ENCODE measurements around the gene HCK. TPM values are rescaled to one million over a fixed set of nuclear protein-coding genes. Genes with fewer than 3 reads are reported as not detected.

The HCK gene
- total RNA-seq, 4 donors from 2014 or later = 8.0 to 56.1 (median 10.5) TPM

DNA sequence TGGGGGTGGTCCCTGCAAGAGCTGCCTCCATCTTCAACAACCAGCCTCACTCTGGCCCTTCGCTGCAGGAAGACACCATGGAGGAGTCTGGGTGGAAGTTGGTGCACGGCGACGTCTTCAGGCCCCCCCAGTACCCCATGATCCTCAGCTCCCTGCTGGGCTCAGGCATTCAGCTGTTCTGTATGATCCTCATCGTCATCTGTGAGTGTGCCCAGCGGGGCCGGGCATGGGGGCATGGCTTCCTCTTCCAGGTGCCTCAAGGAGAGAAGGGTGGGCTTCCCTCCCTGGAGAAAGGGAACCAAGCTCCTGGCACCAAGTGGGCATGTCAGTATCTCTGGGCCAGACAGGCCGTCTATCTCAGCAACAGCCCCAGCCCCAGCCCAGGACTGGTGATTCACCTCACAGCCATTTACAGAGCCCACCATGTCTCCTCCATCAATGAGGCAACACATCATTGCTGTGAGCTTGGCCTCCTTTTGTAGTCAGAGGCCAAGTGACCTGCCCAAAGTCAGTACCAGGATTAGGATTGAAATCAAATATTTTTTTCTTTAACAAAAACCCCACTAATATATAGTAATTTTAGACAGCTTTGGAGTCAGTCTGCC is 97.6 kb downstream of the HCK start:
- Histone ChIP-seq H3K4me3 (no peak overlapping the region), H3K9me3 (no peaks in the 10 kb centered on the region), H3K27me3 (no peaks in the 10 kb centered on the region), H3K36me3 (peaks cover 0 to 74% (median 0%) of the 10 kb centered on the region in 3 donors), H3K4me1 (peaks cover 0 to 2% (median 0%) of the 10 kb centered on the region in 4 donors), H3K27ac (no peak overlapping the region)
- DNase-seq = no peak
- TF ChIP-seq, protein P1, sequence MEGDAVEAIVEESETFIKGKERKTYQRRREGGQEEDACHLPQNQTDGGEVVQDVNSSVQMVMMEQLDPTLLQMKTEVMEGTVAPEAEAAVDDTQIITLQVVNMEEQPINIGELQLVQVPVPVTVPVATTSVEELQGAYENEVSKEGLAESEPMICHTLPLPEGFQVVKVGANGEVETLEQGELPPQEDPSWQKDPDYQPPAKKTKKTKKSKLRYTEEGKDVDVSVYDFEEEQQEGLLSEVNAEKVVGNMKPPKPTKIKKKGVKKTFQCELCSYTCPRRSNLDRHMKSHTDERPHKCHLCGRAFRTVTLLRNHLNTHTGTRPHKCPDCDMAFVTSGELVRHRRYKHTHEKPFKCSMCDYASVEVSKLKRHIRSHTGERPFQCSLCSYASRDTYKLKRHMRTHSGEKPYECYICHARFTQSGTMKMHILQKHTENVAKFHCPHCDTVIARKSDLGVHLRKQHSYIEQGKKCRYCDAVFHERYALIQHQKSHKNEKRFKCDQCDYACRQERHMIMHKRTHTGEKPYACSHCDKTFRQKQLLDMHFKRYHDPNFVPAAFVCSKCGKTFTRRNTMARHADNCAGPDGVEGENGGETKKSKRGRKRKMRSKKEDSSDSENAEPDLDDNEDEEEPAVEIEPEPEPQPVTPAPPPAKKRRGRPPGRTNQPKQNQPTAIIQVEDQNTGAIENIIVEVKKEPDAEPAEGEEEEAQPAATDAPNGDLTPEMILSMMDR (IDR thresholded peaks at IDR 0.05) = no peak
- no peak for TF ChIP-seq POLR2A (IDR thresholded peaks at IDR 0.05)

GRCh38 chr20:32150291-32150848 is 98.3 kb downstream of the HCK start:
- Histone ChIP-seq H3K36me3 (peaks cover 0 to 67% (median 0%) of the 10 kb centered on the region in 3 donors), H3K27ac (no peak overlapping the region), H3K9me3 (no peaks in the 10 kb centered on the region), H3K27me3 (no peaks in the 10 kb centered on the region), H3K4me1 (peaks cover 0 to 9% (median 0%) of the 10 kb centered on the region in 4 donors), H3K4me3 (no peak overlapping the region)
- no peak for DNase-seq
- TF ChIP-seq, protein P1 (IDR thresholded peaks at IDR 0.05) = no peak
- no peak for TF ChIP-seq POLR2A (IDR thresholded peaks at IDR 0.05)

Small RNA genes within 50 kb of the gene (small RNA-seq; reads per million reads assigned to genes)
- gene RNA5SP481 (0.25 to 0.29 reads per million in 2 donors), gene RNA5SP482 (0.06 to 0.13 reads per million in 2 donors)

Other genes starting within 250 kb of the HCK start
- under 1 TPM in 1 of 4 donors, not detected in 3; 0.57 TPM for gene MYLK2, start 232.9 kb upstream of the HCK start, total RNA-seq
- not detected for gene FOXS1, start 206.6 kb upstream of the HCK start, total RNA-seq
- 10 to 100 TPM in 1 of 4 donors, 1 to 10 TPM in 2, under 1 TPM in 1; 0.53 to 19.8 (median 2.3) TPM for gene DUSP15, start 181.7 kb upstream of the HCK start, total RNA-seq
- 1 to 10 TPM in 1 of 4 donors, under 1 TPM in 1, not detected in 2; 0.47 to 1.7 TPM for gene TTLL9, start 181.6 kb upstream of the HCK start, total RNA-seq
- gene PDRG1, start 100.2 kb upstream of the HCK start, total RNA-seq = 1 to 10 TPM; 5.1 to 6.6 (median 6.2) TPM
- under 1 TPM in 1 of 4 donors, not detected in 3; 0.38 TPM for gene XKR7, start 84.1 kb upstream of the HCK start, total RNA-seq
- 1 to 10 TPM in 3 of 4 donors, under 1 TPM in 1; 0.88 to 8.3 (median 3.9) TPM for gene CCM2L, start 41.8 kb upstream of the HCK start, total RNA-seq
- gene TM9SF4, start 57.5 kb downstream of the HCK start, total RNA-seq = 10 to 100 TPM; 28.9 to 59.5 (median 45.5) TPM
- 10 to 100 TPM in 3 of 4 donors, 1 to 10 TPM in 1; 5.8 to 55.9 (median 25.8) TPM for gene PLAGL2, start 155.5 kb downstream of the HCK start, total RNA-seq
- gene POFUT1, start 155.6 kb downstream of the HCK start, total RNA-seq = 100 to 1,000 TPM in 1 of 4 donors, 10 to 100 TPM in 3; 42.9 to 118 (median 55.7) TPM
- gene KIF3B, start 225.4 kb downstream of the HCK start, total RNA-seq = 10 to 100 TPM; 42.1 to 77.6 (median 57.7) TPM

Measured in Peyer's patch (tissue), 4 donors.